Ramos (cell line): ENCODE measurements around the gene SPATA31C1.
"Not testable (repeated sequence)": the region's sequence is repeated elsewhere in the genome, so short reads cannot be mapped to it uniquely, and the experiment has no call there.

Source experiments
- in situ Hi-C: fragments of 300-500 bp; cut with MboI; formaldehyde crosslinking; loops from one replicate; pipeline ENCODE4 v1.14.3; 2022; ENCODE audit warnings: low sequenced_read_pairs; ENCODE audit not compliant: unreplicated experiment

The SPATA31C1 gene

DNA sequence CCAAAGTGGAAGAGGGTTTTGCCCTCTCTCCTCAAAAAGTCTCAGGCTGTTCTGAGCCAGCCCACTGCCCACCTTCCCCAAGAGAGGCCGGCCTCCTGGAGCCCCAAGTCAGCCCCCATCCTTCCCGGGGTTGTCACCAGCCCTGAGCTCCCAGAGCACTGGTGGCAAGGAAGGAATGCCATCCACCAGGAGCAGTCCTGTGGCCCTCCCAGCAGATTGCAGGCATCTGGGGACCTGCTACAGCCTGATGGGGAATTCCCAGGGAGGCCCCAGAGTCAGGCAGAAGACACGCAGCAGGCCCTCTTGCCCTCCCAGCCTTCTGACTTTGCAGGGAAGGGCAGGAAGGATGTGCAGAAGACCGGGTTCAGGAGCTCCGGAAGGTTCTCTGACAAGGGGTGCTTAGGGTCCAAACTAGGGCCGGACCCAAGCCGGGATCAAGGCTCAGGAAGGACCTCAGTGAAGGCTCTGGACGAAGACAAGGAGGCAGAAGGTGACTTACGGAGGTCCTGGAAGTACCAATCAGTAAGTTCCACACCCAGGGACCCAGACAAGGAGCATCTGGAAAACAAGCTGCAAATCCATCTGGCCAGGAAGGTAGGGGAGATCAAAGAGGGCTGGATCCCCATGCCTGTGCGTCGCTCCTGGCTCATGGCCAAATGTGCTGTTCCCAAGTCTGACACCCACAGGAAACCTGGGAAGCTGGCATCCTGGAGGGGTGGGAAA is 31.4 kb upstream of the SPATA31C1 start:
- in situ Hi-C loops, result no loop called here

DNA sequence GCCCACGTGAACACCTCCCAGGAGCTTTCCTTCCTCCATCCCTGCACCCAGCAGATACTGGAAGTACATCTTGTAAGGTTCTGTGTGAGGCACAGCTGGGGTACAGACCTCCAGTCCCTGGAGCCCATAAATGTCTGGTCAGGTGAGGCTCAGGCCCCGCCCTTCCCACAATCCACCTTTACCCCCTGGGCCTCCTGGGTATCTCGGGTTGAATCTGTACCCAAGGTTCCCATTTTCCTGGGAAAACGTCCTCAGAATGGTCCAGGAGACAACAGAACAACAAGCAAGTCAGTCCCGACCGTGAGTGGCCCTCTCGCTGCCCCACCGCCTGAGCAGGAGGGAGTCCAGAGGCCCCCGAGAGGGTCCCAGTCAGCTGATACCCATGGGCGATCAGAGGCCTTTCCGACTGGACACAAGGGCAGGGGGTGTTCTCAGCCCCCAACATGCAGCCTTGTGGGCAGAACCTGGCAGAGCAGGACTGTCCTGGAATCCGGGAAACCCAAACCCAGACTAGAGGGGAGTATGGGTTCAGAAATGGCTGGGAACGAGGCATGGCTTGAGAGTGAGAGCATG is 30.7 kb upstream of the SPATA31C1 start:
- in situ Hi-C loops, result no loop called here

DNA sequence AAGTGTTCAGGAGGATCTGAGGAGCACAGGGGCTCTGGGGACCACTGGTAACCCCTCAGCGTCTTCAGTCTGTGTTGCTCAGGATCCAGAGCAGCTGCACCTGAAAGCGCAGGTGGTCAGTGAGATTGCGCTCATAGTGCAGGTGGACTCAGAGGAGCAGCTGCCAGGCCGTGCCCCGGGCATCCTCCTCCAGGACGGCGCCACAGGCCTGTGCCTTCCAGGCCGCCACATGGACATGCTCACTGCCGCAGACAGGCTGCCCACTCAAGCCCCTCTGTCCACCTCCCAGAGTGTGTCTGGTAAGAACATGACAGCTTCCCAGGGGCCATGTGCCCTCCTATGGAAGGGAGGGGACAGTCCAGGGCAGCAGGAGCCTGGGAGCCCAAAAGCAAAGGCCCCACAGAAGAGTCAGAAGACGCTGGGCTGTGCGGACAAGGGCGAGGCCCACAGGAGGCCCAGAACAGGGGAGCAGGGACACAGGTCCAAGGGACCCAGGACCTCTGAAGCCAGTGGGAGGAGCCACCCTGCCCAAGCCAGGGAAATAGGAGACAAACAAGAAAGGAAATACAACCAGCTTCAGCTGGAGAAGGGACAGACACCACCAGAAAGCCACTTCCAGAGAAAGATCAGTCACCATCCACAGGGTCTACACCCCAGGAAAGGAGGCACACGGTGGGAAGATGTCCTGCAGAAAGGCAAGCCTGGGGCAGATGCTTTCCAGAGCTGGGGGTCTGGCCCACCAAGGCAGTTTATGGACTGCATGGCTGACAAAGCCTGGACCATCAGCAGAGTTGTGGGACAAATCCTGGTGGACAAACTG is 29.9 kb upstream of the SPATA31C1 start:
- in situ Hi-C loops, result no loop called here

- in situ Hi-C loops, result no loop called here
Measured at GRCh38 chr9:87888501-87888900, 29.3 kb upstream of the SPATA31C1 start.

- in situ Hi-C loops, result no loop called here
Measured at GRCh38 chr9:87889065-87889881, 28.5 kb upstream of the SPATA31C1 start.

DNA sequence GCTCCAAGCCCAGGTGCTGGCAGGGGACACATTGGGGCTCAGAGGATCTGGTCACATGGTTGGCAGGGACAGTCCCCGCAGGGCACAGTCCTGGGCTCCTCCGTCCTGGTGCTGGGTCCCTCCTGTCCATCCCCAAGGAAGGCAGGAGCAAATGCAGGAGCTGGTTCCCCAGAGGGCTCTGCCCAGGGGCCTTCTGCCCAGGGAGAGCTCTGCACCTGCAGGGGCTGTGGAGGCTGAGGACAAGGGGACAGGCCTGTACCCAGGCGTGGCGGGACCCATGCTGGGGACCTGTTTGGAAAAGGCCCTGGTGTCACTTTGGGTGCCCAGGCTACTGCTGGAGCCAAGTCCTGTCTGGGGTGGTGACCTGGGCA is 27.9 kb upstream of the SPATA31C1 start:
- in situ Hi-C loops, result no loop called here

GRCh38 chr9:87890837-87891236 is 26.9 kb upstream of the SPATA31C1 start:
- in situ Hi-C loops, result no loop called here

GRCh38 chr9:87891754-87892153 is 26.0 kb upstream of the SPATA31C1 start:
- in situ Hi-C loops, result no loop called here

GRCh38 chr9:87892956-87893355 is 24.8 kb upstream of the SPATA31C1 start:
- in situ Hi-C loops, result no loop called here

GRCh38 chr9:87894998-87895625 is 22.6 kb upstream of the SPATA31C1 start:
- in situ Hi-C loops, result no loop called here

GRCh38 chr9:87896891-87897290 is 20.9 kb upstream of the SPATA31C1 start:
- in situ Hi-C loops, result no loop called here

GRCh38 chr9:87898151-87898550 is 19.6 kb upstream of the SPATA31C1 start:
- in situ Hi-C loops, result no loop called here

GRCh38 chr9:87902371-87902770 is 15.4 kb upstream of the SPATA31C1 start:
- in situ Hi-C loops, result not testable (repeated sequence)

DNA sequence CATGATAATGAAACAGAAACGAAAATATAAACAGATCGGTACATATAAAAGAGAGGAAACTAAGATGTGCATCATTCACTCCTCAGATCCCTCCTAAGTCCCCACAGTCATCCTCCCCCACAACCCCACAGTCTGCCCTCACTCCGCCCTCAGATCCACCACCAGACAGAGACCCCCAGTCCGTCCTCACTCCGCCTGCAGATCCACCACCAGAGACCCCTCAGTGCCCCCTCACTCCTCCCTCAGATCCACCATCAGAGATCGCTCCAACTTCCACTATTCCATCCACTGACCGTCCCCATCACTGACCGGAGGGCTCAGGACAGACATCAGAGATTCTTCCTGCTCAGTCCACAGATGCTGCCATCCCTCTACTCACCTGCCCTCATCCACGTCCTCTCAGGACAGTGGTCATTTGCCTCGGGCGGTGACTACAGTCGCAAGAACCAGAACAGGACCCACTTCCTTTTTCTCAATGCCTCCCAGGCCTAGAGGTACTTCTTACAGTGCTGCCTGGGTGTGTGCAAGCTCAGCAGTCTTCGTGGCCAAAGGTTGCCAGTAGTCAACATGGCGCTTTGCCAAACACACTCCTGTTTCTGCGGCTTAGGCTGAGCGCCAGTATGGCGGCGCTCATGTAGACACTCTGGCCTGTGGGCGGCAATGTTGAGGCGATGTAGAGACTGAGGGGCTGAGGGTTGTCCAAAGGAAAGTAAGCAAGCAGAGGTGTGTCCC is 8.3 kb upstream of the SPATA31C1 start:
- in situ Hi-C loops, result no loop called here

DNA sequence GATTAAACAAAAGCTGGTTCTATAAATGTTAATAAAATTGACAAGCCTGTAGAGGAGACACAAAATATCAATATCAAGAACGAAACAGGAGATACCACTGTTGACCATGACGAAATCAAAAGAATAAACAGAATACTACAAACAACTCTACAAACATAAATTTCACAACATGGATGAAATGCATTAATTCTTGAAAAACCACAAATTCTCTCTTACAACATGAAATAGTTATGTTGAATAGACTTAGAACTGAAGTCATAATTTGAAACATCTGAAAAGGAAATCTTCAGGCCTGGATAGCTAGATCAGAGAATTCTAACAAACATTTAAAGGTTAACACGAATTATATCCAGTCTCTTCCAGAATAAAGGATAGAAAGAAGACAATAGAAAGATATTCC is 6.9 kb upstream of the SPATA31C1 start:
- in situ Hi-C loops, result no loop called here

- in situ Hi-C loops, result not testable (repeated sequence)
Measured at GRCh38 chr9:87919013-87919412, 1.3 kb downstream of the SPATA31C1 start.

- in situ Hi-C loops, result not testable (repeated sequence)
Measured at GRCh38 chr9:87921561-87921960, 3.8 kb downstream of the SPATA31C1 start.

- in situ Hi-C loops, result not testable (repeated sequence)
Measured at GRCh38 chr9:87923012-87923411, 5.2 kb downstream of the SPATA31C1 start.

- in situ Hi-C loops, result not testable (repeated sequence)
Measured at GRCh38 chr9:87924851-87925250, 7.1 kb downstream of the SPATA31C1 start.
